IPS-NIHi7 (cell line): ENCODE results near the gene BCL2L1.
"Not testable (repeated sequence)": the region's sequence is repeated elsewhere in the genome, so short reads cannot be mapped to it uniquely, and the experiment has no call there.

ENCODE experiments used
- DNase-seq: peaks from one replicate; pipeline ENCODE4 v3.0.0; 2012; ENCODE audit warnings: mixed read lengths; ENCODE audit errors: extremely low spot score

The BCL2L1 gene

DNA sequence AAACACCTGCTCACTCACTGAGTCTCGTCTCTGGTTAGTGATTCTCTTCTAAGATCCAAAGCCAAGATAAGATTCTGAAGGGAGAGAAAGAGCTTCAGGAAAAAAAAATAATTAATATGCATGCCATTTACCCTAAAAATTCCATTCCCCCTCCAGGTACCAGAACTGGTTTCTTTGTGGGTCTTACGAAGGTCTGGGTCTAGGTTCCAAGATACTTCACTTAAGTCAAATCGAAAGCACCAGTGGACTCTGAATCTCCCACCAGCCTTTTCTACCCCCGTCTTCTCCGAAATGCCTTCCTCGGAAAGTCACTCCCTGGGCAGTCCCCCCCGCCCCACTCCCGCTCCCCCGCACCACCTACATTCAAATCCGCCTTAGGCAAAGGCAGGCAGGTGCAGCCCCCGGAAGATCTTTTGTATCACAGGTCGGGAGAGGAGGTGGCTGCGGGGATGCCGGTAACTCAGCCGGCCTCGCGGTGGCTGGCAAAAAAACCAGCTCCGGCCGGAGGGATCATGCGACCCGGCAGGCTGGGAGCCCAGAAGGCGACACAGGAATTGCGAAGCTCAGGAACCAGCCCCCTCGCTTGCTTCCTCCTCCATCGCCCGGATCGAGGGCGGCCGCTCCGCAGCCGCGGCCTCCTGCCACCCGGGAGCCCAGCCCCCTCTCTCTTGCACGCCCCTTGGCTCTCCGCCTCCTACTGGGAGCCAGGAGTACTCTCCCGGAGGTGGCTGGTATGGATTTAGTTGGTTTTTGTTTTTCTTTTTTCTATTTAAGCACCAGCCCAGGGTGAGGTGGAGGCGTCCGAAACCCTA, at the start of gene BCL2L1:
Gene BCL2L1 (minus strand): TSS at position 612 of the 812 bp plus-strand sequence. CDS start 650 bp downstream, outside the sequence.
- peak; percentile 68 for DNase-seq

DNA sequence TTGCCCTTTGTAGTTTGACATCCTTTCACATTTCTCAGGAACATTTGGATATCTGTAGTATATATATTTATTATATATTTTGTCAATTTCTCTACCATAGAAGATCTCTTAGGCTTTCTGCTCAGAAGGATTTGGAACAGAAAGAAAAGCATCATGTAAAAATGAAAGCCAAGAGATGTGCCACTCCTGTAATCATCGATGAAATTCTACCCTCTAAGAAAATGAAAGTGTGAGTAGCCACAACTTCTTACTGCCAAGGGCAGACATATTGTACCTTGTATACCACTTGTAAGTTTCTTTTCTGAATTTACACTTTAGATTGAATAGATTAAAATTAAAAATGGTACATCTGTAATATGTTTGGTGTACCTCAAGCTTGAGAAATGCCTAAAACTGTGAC, 47.6 kb upstream of the BCL2L1 start:
- no peak for DNase-seq

DNA sequence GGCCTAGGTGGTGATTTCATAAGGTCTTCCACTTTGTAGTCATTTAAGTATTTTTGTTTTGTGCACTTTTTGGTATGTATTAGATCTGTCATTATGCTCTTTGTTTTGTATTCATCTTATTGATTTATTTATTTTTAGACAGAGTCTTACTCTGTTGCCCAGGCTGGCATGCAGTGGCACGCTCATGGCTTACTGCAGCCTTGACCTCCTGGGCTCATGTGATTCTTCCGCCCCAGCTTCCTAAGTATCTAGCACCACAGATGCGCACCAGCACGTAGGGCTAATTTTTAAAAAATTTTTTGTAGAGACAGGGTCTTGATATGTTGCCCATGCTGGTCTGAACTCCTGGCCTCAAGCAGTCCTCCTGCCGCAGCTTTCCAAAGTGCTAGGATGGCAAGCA, 47.0 kb upstream of the BCL2L1 start:
- DNase-seq, result no peak

DNA sequence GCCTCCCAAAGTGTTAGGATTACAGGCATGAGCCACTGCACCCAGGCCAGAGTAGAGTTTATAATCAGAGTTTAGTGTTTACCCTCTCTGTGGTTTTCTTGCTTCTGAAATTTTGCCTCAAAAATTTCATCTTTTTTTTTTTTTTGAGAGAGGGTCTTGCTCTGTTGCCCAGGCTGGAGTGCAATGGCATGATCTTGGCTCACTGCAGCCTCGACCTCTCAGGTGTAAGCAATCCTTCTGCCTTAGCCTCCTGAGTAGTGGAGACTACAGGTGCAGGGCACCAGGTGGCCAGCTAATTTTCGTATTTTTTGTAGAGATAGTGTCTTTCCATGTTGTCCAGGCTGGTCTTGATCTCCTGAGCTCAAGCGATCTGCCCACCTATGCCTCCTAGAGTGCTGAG, 45.1 kb upstream of the BCL2L1 start:
- DNase-seq, result no peak

DNA sequence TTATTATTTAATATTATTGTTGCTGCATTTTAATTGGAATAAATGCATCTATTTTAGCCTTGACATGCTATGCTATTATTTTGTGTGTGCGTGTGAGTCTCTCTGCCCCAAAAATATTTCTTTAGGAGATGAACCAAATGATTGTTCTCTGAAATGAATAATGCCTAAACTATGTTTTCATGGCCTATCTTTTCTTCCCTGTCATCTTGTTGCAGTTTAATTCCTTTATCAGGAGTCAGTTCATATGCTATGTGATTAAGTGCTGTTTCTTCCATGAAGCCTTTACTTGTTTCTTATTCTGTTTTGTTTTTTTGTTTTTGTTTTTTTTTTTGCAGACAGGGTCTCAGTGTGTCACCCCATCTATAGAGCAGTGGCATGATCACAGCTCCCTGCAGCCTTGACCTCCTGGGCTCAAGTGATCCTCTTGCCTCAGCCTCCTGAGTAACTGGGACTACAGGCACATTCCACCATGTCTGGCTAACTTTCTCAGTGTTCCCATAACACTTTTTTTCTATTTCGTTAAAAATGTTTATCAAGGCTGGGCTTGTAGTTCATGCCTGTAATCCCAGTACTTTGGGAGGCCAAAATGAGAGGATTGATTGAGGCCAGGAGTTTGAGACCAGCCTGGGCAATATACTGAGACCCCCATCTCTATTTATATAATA, 42.1 kb upstream of the BCL2L1 start:
- no peak for DNase-seq

DNA sequence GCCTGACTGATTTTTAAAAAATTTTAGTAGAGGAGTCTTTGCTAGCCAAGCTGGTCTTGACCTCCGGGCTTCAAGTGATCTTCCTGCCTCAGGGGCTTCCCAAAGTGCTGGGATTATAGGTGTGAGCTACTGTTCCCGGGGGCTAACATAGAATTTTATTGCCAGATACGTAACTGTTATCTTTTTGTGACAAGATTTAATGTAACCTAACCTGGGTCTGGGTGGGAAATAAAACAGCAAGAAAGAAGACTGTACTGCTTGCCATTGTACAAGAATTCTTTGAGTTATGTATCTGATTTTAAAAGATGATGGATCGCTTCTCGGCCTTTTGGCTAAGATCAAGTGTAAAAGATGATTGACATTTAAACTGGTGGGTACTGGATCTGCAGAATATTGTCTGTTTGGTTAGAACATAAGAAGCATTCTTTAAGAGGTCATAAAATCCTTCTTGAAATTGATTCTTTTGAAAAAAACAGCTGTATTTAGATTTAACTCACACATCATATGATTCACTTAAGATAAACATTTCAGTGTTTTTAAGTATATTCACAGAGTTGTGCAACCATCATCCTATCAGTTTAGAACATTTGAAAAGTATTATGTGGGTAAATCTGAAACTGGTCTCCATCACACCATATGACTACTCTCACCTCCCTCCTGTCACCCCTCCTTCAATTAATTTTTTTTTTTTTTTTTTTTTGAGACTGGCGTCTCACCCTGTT, 38.0 kb upstream of the BCL2L1 start:
- DNase-seq, result no peak

DNA sequence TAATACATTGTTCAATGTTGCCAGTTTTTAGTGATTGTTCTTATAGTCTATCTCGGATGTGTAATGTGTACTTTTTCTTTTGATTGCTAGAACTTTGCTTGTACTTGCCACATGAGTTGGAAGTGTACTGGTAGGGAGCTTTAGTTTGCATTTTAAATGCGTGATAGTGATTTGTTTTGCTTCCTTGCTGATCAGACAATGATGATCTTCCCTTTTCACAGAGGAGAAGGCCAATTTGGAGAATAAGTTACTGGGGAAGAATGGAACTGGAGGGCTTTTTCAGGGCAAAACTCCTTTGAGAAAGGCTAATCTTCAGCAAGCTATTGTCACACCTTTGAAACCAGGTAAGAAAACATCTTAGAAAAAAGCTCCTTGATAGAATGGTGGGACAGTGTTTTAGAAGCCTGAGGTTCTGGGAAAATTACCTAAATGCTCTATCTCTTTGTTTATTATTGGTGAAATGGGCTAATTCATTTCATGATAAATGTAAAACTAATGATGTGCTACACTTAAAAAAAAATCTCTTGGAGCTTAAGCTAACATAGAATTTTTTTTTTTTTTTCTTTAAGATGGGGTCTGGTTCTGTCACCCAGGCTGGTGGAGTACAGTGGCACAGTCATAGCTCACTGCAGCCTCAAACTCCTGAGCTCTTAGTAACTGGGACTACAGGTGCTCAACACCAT, 37.3 kb upstream of the BCL2L1 start:
- DNase-seq, result no peak

DNA sequence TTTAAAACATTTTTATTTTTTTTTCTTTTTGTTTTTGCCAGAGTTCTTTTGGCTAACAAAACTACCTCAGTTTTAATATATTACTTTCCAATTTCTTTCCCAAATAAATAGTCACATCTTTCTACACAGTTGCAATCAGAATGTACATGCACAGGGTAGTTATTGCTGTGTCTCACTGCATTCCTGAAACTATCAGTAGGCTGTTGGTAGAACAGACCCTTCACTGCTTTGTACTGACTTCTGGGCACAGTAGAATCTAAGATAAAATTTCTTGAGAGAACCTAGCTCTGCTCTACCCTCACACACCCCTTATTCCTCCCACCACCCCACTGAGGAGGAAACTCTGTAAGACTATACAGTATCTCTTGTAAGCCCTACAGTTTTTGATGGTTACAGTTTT, 36.3 kb upstream of the BCL2L1 start:
- no peak for DNase-seq

DNA sequence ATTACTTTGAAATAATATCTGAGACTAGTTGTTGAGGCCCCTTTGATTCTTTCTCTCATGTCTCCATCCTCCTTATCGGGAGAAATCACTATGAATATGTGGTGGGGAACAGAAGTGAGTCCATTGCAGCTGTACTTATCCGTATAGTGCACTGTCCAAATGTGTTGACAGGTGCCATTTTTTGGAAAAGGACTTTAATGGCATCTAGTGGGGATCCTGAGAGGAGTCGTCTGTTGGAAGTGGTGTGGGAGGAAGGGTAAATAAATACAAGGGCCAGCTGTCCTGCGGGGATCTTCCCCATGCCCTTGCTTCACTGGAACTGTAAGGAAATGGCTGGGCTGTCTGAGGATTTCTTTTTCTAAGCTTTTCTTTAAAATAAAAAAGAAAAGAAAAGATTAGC, 35.9 kb upstream of the BCL2L1 start:
- no peak for DNase-seq

DNA sequence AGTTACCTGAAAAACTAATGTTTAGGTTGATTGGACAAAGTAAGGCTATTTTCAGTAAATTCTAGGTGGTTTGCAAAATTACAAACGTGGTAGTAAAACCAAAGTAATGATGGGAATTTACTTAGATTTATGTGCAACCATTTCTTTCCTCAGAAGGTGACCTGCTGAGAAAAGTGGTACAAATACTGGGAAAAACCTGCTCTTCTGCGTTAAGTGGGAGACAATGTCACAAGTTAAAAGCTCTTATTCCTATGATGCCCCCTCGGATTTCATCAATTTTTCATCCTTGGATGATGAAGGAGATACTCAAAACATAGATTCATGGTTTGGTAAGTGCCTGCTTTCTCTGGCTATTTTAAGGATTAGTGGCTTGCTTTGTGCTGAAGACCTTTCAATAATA, 34.6 kb upstream of the BCL2L1 start:
- no peak for DNase-seq

DNA sequence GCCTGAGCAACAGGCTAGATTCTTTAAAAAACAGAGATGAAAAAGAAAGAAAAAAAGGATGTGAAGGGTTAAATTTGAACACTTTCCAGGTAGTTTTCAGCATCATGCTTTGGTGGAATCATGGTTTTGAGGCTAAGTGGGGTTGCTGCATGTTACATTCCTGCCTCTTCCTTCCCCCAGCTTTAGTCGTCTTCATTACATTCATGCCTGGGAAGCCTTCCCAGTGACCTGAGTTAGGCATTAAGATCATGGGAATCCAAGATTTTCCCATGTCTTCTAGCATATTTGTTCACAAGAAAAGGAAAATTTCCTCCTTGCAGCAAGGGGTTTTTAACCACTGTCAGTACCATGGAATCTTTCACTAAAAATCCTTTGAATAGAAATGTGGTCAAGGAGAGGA, 28.5 kb upstream of the BCL2L1 start:
- no peak for DNase-seq

DNA sequence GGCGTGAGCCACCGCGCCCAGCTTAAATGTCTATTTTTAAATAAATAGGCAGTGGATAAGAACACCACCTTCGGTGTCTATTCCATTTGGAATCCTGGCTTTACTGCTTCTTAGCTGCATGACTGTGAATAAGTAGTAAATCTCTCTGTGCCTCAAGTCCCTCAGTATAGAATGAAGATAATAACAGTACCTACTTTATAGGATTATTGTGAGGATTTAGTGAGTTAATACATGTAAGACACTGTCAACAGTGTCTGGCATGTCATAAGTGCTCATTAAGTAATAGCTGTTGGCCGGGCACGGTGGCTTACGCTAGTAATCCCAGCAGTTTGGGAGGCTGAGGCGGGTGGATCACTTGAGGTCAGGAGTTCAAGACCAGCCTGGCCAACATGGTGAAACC, 26.6 kb upstream of the BCL2L1 start:
- DNase-seq, result no peak

DNA sequence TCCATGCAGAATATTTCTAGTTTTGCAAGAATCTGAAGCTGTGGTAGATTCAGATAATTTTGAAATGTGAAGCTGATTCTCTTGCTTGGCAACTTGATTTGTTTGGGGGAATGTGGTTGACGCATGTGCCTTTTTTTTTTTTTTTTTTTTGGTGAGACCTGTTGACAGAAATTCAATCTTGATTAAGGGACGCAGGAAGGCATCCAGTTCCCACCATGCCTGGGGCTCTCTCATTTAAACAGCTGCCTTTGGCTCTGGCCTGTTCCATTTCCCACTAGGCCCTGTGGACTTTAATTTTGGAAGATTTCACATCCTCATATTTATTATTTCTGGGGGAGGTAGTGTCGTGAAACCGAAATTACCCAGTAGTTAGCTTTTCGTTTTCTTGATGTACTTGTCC, 25.0 kb upstream of the BCL2L1 start:
- DNase-seq, result no peak

DNA sequence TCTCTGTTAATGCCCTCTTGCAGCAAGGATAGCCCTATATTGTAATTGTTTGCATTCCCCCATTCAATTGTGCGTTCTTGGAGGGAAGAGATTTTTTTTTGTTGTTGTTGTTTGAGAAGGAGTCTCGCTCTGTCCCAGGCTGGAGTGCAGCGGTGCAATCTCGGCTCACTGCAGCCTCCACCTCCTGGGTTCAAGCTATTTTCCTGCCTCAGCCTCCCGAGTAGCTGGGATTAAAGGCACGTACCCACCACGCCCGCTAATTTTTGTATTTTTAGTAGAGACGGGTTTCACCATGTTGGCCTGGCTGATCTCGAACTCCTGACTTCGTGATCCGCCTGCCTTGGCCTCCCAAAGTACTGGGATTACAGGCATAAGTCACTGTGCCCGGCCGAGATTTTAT, 24.4 kb upstream of the BCL2L1 start:
- not testable (repeated sequence) for DNase-seq

DNA sequence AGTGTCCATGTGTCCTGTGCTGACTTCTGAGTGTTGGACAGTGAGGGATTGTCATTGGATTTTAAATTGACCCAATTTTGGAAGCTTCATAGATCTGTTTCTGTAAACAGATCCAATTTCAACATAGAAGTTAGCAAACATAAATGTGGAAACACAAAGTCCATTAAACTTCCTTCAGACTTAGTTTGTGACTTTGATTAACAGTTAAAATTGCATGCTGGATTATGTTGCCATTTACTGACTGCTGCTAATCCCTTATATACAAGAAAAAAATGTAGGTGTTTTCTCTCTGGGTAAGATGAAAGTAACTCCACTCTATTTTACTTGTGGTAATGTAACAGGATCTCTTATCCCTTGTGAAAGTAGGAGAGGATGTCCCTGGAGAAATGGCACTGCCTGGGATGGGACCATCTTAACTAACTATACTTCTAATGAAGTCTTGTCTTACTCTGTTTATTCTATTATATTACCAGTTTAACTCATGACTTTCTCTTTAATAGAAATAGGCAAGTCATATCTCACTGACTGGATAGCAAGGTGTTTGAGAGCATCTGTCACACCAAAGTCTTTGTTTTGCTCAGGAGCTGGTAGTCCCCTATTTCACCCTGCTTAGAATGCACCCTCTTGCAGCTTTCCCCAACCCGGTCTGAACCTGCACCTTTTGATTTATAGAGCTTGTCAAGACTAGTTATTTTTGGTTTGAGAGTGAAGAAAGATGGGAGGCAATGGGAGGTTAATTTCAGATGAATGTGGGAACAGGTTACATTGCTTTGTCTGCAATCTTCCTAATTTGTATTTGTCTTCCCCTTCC, 23.6 kb upstream of the BCL2L1 start:
- no peak for DNase-seq

DNA sequence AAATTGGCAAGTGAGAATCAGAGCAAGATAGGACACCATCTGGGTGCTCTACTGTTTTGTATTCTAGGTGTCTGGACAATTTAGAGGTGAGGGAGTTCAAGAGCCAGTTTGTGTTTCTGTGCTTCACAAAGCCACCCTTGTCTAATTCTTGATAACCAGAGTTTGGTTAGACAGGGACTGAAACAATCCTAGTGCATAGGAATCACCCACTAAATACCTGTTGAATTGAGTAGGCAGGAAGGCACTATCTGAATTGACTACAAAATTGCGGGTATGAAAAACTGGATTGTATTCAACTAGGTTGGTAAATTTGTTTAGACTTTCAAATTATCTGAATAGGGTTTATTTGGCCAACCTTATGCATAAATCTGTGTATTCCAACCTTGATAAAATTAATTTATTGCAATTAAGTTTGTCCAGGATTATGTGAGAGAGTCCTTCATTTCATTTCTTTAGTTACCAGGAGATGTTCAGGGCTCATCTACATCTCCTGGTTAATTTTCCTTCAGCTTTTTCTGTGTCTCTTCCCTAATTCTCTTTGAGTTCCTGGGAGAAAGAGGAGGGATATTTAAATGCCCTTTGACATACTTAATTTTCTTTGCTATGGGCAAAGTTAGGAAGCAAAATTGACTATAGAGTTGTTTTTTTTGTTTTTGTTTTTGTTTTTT, 18.1 kb upstream of the BCL2L1 start:
- no peak for DNase-seq

DNA sequence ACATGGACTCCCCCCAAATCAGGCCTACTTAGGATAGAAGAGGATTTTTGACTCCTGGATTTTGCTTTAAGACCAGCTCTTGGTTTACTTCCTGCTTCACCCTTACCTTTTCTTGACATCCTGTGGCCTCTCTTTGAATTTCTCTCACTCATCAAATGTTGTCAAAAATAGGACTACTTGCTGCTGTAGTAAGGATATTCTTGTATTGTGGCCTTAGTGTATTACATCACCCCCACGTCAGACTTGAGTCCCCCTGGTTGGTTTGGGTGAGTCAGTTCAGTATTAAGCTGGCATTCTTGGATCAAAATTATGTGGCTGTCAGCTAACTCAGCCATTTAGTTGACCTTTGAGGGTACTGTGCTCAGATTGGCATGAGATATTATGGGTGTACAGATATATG, 17.5 kb upstream of the BCL2L1 start:
- DNase-seq, result no peak

DNA sequence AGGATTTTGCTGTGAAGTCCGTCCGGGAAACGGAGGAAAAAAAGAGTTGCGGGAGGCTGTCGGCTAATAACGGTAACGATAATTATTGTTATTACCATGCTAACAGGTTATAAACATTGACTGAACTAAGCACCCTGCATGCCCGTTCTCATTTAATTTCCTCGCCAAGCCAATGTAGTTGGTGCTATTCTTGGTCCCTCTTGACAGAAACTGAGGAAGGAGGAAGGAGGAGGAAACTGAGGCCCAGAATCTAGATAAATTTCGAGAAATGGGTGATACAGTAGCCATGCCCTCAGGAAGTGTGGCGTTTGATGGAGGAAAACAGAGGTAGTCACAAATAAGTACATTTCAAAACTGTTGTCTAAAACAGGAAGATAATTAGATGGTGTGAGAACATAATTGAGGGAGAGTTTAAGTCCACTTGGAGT, 16.9 kb upstream of the BCL2L1 start:
- no peak for DNase-seq

DNA sequence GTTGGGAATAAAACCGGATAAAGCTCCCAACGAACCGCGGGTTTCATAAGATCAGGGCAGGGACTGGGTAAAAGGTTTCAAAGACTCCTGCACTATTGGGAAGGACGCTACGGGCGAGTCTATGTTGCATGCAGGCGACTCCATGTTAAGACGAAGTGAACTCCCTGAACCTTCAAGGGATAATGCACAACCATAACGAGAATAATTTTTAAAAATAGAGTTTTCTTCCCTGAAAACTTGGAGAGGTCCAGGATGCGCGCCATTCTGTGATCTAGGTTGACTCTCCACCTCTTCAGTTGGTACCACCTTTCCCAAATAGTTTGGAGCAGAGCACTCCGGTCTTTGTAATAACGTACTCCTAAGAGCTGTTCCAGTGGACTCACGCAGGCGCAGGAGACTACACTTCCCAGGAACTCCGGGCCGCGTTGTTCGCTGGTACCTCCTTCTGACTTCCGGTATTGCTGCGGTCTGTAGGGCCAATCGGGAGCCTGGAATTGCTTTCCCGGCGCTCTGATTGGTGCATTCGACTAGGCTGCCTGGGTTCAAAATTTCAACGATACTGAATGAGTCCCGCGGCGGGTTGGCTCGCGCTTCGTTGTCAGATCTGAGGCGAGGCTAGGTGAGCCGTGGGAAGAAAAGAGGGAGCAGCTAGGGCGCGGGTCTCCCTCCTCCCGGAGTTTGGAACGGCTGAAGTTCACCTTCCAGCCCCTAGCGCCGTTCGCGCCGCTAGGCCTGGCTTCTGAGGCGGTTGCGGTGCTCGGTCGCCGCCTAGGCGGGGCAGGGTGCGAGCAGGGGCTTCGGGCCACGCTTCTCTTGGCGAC, 16.3 kb upstream of the BCL2L1 start, which contains the start of gene TPX2:
Gene TPX2 (plus strand): TSS at position 562 of the 821 bp plus-strand sequence. CDS start 18,187 bp downstream, outside the sequence.
- DNase-seq, result peak; percentile 99

DNA sequence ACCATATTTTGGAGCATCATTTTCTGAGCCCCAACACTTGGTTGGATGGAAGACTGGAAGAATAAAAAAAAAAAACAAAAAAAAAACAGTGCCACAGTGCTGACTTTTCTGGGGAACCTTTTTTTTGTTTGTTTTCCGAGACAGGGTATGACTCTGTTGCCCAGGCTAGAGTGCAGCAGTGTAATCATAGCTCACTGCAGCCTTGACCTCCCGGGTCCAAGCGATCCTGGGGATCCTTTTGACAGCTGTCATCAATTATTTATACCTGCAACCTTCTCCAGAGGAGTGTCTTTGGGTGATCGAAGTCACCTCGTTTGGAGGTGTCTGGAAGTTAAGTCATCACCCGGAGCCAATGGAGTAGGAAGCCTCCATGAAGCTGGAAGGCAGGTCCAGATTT, 8.7 kb upstream of the BCL2L1 start:
- DNase-seq, result no peak
